ENCODE measurements around the gene AGBL4. TPM values are rescaled to one million over a fixed set of nuclear protein-coding genes. Genes with fewer than 3 reads are reported as not detected.

Gene AGBL4
- total RNA-seq, 1 donor from 2014 or later: not detected

- H3K27ac ChIP-seq: no peak overlapping the region
- H3K36me3 ChIP-seq: no peaks in the 10 kb centered on the region
- no peaks in the 10 kb centered on the region for H3K27me3 ChIP-seq
- H3K4me1 ChIP-seq: no peaks in the 10 kb centered on the region
- TF ChIP-seq CTCF (IDR thresholded peaks at IDR 0.05): no peak
- H3K9me3 ChIP-seq: no peaks in the 10 kb centered on the region
- no peak overlapping the region for H3K4me3 ChIP-seq
- intact Hi-C loops (cut with DNase I): no loop called here
- DNase-seq (ENCODE audit: low spot score in 2 of 2): no peak
Measured at GRCh38 chr1:49906365-49906764, 117.4 kb downstream of the AGBL4 start.

GRCh38 chr1:49864581-49864980 is 159.2 kb downstream of the AGBL4 start:
- intact Hi-C loops (cut with DNase I): no loop called here
- H3K27me3 ChIP-seq: no peaks in the 10 kb centered on the region
- no peaks in the 10 kb centered on the region for H3K36me3 ChIP-seq
- TF ChIP-seq CTCF (IDR thresholded peaks at IDR 0.05): no peak
- H3K4me1 ChIP-seq: no peaks in the 10 kb centered on the region
- peaks cover 0 to 3% of the 10 kb centered on the region in 2 donors for H3K9me3 ChIP-seq
- no peak for DNase-seq (ENCODE audit: low spot score in 2 of 2)
- H3K4me3 ChIP-seq: no peak overlapping the region
- no peak overlapping the region for H3K27ac ChIP-seq

GRCh38 chr1:49854741-49855140 is 169.0 kb downstream of the AGBL4 start:
- Histone ChIP-seq H3K27ac (no peak overlapping the region), H3K36me3 (no peaks in the 10 kb centered on the region), H3K4me1 (no peaks in the 10 kb centered on the region), H3K27me3 (no peaks in the 10 kb centered on the region), H3K4me3 (no peak overlapping the region), H3K9me3 (no peaks in the 10 kb centered on the region)
- intact Hi-C loops (cut with DNase I): no loop called here
- DNase-seq (ENCODE audit: low spot score in 2 of 2): no peak
- TF ChIP-seq CTCF (IDR thresholded peaks at IDR 0.05): no peak

GRCh38 chr1:49842596-49842995 is 181.2 kb downstream of the AGBL4 start:
- DNase-seq (ENCODE audit: low spot score in 2 of 2): no peak
- Histone ChIP-seq H3K27ac (no peak overlapping the region), H3K27me3 (no peaks in the 10 kb centered on the region), H3K9me3 (peaks cover 0 to 15% of the 10 kb centered on the region in 2 donors), H3K36me3 (no peaks in the 10 kb centered on the region), H3K4me3 (no peak overlapping the region), H3K4me1 (no peaks in the 10 kb centered on the region)
- intact Hi-C loops (cut with DNase I): no loop called here
- TF ChIP-seq CTCF (IDR thresholded peaks at IDR 0.05): no peak

- Histone ChIP-seq H3K36me3 (no peaks in the 10 kb centered on the region), H3K4me3 (no peak overlapping the region), H3K27ac (no peak overlapping the region), H3K4me1 (no peaks in the 10 kb centered on the region), H3K9me3 (peaks cover 0 to 15% of the 10 kb centered on the region in 2 donors), H3K27me3 (no peaks in the 10 kb centered on the region)
- DNase-seq (ENCODE audit: low spot score in 2 of 2): no peak
- intact Hi-C loops (cut with DNase I): no loop called here
- TF ChIP-seq CTCF (IDR thresholded peaks at IDR 0.05): no peak
Measured at GRCh38 chr1:49841767-49842166, 182.0 kb downstream of the AGBL4 start.

- no peak for DNase-seq (ENCODE audit: low spot score in 2 of 2)
- Histone ChIP-seq H3K9me3 (no peaks in the 10 kb centered on the region), H3K27ac (no peak overlapping the region), H3K4me1 (no peaks in the 10 kb centered on the region), H3K36me3 (no peaks in the 10 kb centered on the region), H3K4me3 (no peak overlapping the region), H3K27me3 (no peaks in the 10 kb centered on the region)
- TF ChIP-seq CTCF (IDR thresholded peaks at IDR 0.05): no peak
- intact Hi-C loops (cut with DNase I): no loop called here
Measured at GRCh38 chr1:49824261-49824660, 199.5 kb downstream of the AGBL4 start.
